T-helper 2 cell treated with Interferon-gamma antibody and Interleukin-4, amounts not matched to agents 100 ng/mL and 5 ng/mL, for 36 hours (primary cell): Measurements from ENCODE around the gene SPRYD7. TPM values are rescaled to one million over a fixed set of nuclear protein-coding genes. Genes with fewer than 3 reads are reported as not detected.
"Not testable (repeated sequence)": the region's sequence is repeated elsewhere in the genome, so short reads cannot be mapped to it uniquely, and the experiment has no call there.

Experiments
- intact Hi-C: fragments of 100-400 bp; cut with micrococcal nuclease; formaldehyde crosslinking; loops from one replicate; pipeline ENCODE4 v1.15.1; 2023
- total RNA-seq: library from RNA; stranded (reverse); gene quantifications from 2 replicates; pipeline ENCODE4 v1.2.3, GENCODE V29; 2022

Gene SPRYD7, protein sequence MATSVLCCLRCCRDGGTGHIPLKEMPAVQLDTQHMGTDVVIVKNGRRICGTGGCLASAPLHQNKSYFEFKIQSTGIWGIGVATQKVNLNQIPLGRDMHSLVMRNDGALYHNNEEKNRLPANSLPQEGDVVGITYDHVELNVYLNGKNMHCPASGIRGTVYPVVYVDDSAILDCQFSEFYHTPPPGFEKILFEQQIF
- total RNA-seq: 3.6 and 3.8 TPM in 2 replicates

GRCh38 chr13:49936075-49936967 is at the start of gene SPRYD7:
TSS of gene SPRYD7 (minus strand) at chr13:49936340. CDS start at chr13:49936235, 105 bp downstream.
- intact Hi-C loops: loop anchor here (1.0 to 5.0 kb wide), 8 partner anchors 61 to 976 kb away; partner anchors contain the start of genes EBPL and TRIM13

DNA sequence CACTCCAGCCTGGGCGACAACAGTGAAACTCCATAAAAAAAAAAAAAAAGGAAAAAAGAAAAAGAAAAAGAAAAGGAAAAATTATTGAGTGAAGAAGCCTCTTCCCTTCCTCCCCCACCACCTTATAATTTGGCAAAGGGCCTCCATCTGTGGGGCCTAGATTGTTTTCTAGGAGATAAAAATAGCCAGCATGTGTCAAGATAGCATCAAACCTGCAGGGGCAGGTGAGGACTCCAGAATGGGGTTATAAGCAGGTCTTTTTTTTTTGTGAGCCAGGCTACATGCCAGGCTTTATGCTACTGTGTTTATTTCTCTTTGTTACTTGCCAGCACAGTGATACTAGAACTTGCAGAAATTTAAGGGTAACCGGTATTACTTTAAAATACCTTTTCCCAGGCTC is 49.0 kb upstream of the SPRYD7 start:
- intact Hi-C loops: no loop called here

DNA sequence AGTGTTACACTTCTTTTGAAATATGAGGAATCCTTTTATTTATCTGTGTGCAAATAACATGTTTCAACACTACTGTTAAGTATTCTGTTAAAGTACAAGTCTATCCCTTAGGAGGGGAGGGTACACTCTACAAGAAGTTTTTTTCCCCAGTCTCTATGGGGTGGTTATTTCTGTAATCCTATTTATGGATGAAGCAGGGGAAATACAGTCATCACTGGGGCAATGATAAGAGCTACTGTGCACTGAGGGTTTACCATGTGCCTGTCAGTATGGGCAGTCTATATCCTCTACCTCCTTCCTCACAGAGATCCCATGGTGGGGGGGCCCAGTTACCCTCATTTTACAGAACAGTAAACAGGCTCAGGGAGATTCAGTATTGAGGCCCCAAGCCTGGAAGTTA is 44.1 kb upstream of the SPRYD7 start:
- intact Hi-C loops: no loop called here

GRCh38 chr13:49977992-49978391 is 41.9 kb upstream of the SPRYD7 start:
- intact Hi-C loops: loop anchor here (1.0 to 5.0 kb wide), 2 partner anchors 149 to 554 kb away; no protein-coding TSS in a partner anchor

- intact Hi-C loops: loop anchor here (1.0 to 5.0 kb wide), 5 partner anchors 151 to 1094 kb away; no protein-coding TSS in a partner anchor
Measured at GRCh38 chr13:49976314-49977258, 40.4 kb upstream of the SPRYD7 start.

DNA sequence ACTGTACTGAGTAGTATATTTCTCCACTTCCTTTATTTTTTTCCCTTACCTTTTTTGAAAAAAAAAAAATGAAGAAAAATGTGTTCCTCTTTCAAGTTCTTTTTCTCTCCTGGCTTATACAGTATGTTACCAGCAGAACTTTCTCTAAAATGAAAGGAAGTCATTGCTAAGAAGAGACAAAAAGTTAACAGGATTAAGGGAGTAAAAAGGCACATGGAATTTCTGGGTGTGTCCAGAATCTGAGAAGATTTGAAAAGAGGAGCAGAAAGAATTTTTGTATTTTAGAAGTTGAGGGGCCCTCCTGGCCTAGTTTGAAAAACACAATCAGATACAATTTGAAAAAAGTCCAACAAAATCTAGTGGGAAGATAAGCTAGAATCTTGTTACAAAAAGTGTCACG is 39.7 kb upstream of the SPRYD7 start:
- intact Hi-C loops: loop anchor here (1.0 to 5.0 kb wide), 4 partner anchors 151 to 1094 kb away; no protein-coding TSS in a partner anchor

GRCh38 chr13:49972709-49973108 is 36.6 kb upstream of the SPRYD7 start:
- intact Hi-C loops: no loop called here

GRCh38 chr13:49967456-49967855 is 31.3 kb upstream of the SPRYD7 start:
- intact Hi-C loops: no loop called here

GRCh38 chr13:49958321-49958720 is 22.2 kb upstream of the SPRYD7 start:
- intact Hi-C loops: no loop called here

GRCh38 chr13:49956131-49956530 is 20.0 kb upstream of the SPRYD7 start:
- intact Hi-C loops: no loop called here

- intact Hi-C loops: no loop called here
Measured at GRCh38 chr13:49954674-49955455, 18.7 kb upstream of the SPRYD7 start.

DNA sequence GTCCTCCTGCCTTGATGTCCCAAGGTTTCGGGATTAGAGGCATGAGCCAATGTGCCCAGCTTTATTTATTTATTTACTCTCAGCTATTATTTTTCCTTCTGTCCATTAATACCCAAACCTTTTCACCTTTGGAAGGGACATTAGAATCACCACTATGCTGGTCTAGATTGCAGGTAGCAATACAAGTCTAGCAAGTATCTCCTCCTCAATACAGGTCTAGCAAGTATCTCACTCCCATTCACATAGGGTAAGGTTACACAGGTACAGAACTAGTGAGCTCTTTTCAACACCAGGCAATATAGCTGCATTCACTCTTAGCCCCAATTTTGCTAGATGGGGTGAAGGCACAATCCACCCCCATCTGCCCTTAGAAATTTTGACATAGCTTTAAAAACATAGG is 17.4 kb upstream of the SPRYD7 start:
- intact Hi-C loops: no loop called here

DNA sequence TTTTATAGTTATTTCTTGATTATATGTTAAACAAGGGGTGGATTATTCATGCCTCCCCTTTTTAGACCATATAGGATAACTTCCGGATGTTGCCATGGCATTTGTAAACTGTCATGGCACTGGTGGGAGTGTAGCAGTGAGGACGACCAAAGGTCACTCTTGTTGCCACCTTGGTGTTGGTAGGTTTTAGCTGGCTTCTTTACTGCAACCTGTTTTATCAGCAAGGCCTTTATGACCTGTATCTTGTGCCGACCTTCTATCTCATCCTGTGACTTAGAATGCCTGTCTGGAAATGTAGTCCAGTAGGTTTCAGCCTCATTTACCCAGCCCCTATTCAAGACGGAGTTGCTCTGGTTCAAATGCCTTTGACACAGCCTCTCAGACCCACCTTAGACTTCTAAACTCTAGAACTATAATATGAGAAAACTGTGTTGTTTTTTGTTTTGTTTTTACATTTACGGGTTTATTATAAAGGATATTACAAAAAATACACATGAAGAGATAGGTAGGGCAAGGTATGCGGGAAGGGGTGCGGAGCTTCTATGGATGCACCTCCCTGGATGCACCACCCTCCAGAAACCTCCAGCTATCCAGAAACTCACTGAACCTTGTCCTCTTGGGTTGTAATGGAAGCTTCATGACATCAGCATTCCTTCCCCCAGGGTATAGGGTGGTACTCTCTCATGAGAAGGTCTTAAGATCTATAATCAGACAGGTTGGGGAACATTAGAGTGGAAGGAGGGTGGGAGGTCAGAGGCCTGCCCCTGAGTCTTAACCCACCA is 15.8 kb upstream of the SPRYD7 start:
- intact Hi-C loops: no loop called here

DNA sequence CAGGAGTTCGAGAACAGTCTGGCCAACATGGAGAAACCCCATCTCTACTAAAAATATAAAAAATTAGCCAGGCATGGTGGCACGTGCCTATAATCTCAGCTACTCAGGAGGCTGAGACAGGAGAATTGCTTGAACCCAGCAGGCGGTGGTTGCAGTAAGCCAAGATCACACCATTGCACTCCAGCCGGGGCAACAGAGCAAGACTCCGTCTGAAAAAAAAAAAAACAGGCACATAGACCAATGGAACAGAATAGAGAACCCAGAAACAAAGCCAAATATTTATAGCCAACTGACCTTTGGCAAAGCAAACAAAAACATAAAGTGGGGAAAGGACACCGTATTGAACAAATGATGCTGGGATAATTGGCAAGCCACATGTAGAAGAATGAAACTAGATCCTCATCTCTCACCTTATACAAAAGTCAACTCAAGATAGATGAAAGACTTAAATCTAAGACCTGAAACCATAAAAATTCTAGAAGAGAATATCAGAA is 12.7 kb upstream of the SPRYD7 start:
- intact Hi-C loops: not testable (repeated sequence)

DNA sequence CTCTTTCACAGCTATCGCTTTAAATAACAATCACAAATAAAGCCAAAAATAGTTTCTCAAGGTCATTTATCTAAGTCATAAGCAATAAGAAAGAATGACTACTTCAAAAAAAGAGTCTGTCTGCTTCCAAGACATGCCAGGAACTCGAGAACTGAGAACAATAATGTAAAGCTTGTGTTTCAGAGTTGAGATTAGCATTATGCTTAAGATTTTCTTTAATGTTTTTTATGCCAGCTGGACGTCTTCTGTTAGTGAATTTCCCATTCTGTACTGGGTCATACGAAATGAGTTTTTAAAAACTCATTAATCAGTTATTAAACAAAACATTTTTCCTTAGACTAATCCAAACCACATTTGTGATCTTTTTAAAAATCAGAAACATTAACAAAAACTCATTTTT is 3.2 kb upstream of the SPRYD7 start:
- intact Hi-C loops: loop anchor here (5.0 kb wide), 3 partner anchors 247 to 973 kb away; partner anchors contain the start of gene EBPL

- intact Hi-C loops: loop anchor here (5.0 kb wide), 3 partner anchors 247 to 973 kb away; partner anchors contain the start of gene EBPL
Measured at GRCh38 chr13:49938921-49939320, 2.8 kb upstream of the SPRYD7 start.

- intact Hi-C loops: loop anchor here (5.0 kb wide), 3 partner anchors 246 to 974 kb away; partner anchors contain the start of gene EBPL
Measured at GRCh38 chr13:49938314-49938713, 2.2 kb upstream of the SPRYD7 start.

GRCh38 chr13:49936968-49937273 is 781 bp upstream of the SPRYD7 start:
- intact Hi-C loops: loop anchor here (1.0 to 5.0 kb wide), 8 partner anchors 60 to 975 kb away; partner anchors contain the start of genes EBPL and TRIM13
